Loucy (cell line): ENCODE data around the gene LRRC45.

ENCODE experiments used
- EZH2phosphoT487 ChIP-seq: fragments of 200-600 bp; IDR thresholded peaks from 2 replicates; pipeline ENCODE4 v1.6.1; 2018; ENCODE audit warnings: antibody characterized with exemption, mild to moderate bottlenecking, moderate library complexity, borderline replicate concordance
- TF ChIP-seq, protein P1 (sequence below): fragments of 200-600 bp; sonication (generic); conservative IDR thresholded peaks from 2 replicates; pipeline ENCODE4 v1.5.1; 2014; ENCODE audit warnings: mild to moderate bottlenecking, antibody characterized with exemption, low read length

DNA sequence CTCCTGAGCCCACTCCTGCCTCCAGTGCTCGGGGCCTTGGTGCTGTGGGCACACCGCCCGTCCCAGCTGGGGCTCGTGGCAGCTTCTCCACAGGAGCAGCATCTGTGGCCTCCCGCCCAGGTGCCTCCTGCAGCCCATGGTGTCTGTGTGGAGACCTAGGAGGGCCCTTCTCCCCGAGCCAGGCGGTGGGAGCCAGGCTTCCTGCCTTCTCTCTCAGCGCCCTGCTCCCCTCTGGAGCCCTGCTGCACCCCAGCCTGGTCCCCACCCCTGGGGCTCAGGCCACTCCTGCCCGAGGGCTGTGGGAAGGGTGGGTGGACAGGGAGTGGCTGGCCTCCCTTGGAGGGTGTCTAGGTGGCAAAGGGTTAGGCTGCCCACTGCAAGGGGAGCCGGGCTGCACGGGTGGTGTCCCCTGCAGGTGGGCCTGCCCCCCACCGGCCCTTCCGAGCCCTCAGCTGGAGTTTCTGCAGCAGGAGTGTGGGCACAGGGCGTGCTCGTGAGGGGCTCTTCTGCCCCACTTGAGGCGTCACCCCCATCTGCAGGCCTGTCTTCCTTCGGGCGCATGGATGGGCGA is 11.4 kb upstream of the LRRC45 start:
- TF ChIP-seq, protein P1, sequence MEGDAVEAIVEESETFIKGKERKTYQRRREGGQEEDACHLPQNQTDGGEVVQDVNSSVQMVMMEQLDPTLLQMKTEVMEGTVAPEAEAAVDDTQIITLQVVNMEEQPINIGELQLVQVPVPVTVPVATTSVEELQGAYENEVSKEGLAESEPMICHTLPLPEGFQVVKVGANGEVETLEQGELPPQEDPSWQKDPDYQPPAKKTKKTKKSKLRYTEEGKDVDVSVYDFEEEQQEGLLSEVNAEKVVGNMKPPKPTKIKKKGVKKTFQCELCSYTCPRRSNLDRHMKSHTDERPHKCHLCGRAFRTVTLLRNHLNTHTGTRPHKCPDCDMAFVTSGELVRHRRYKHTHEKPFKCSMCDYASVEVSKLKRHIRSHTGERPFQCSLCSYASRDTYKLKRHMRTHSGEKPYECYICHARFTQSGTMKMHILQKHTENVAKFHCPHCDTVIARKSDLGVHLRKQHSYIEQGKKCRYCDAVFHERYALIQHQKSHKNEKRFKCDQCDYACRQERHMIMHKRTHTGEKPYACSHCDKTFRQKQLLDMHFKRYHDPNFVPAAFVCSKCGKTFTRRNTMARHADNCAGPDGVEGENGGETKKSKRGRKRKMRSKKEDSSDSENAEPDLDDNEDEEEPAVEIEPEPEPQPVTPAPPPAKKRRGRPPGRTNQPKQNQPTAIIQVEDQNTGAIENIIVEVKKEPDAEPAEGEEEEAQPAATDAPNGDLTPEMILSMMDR, result no peak
- TF ChIP-seq EZH2phosphoT487, result no peak
